GM19328 (cell line): ENCODE results near the gene SHROOM3.

ENCODE experiments used
- ATAC-seq: cut with Tn5 transposase; IDR thresholded peaks from one replicate; pipeline ENCODE4 v1.9.1; 2021; ENCODE audit warnings: mild to moderate bottlenecking, moderate library complexity; ENCODE audit not compliant: unreplicated experiment

SHROOM3 gene

DNA sequence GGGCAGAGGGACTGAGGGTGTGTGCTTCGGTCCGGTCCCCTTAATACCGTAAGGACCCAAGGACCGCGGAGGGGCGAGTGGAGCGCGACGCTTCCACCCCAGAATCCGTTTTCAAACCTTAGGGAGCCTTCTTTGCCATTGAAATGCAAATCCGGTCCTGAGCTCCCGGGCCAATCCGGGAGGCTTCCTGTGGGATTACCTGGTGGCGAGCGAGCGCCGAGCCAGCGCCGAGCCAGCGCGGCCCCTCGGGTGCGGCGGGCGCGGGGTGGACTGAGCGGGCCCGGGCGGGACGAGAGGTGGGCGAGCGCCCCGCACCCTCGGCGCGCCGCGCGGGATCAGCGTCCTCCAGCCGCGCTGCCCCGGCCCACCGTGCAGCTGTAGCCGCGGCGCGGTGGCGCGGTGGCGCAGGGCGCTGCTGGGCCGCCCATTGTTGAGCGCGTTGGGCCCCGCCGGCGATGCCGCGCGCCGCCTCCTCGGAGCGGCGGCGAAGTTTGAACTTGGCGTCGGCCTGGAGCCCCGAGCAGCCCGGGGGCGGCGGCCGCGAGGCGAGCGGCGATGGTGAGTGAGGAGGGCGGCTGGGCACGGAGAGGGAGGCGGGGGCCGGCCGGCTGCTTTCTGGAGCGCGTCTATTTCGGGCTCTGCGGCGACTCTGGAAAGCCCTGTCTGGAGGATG, 254.3 kb downstream of the SHROOM3 start:
- ATAC-seq: no peak

DNA sequence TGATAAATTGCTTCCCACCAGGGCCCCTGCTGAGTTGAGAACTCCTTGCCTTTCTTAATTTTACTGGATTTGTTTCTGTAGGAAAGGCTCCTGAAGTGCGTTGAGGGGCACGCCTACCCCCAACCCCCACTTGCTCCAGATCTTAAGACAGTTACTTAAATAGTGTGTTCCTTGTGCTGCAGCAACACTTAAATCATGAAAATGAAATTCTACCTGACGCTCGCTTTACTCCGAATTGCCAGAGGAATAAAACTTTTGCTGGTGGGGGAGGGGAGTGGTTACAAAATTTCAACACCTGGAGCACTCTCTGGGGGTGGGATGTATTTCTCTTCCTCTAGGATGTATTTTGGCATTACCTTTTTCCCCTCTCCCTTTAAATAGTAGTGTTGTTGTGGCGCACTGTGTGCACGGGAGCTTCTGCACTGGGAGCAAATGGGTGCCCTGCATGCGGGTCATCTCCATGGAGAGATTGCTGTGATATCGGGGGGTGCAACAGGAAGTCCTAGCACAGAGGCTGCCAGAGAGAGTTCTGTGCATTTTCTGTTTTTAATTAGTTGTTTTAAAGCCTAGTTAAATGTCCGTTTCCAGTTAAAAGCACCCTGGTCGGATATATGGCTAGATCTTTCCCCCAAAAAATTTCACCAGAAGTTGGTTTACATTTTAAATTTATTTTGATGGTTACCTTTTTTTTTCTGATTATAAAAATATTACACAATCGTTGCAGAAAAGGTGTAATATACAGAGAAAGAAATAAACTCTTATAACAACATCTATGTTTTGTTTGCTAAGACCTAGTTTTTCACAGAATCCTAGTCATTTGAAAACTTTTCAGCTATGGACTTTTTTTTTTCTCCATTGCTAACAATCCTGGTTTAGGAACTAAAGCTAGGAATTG, 255.2 kb downstream of the SHROOM3 start:
- no peak for ATAC-seq

DNA sequence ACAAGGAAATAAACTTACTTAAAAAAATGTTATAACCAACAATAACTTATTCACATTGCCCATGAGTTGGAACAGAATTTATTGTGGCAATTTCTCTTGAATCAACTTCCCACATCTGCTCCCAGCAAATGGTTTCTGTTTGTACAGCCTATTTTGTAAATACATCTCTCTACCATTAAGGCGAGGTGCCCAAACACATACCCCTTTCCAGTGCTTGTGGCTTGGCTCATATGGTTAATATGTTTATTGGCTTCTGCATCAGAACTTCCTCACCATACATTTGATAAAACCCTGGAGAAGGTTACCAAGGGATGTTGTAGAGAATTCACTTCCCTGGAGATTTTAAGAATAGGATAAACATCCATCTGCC, 255.9 kb downstream of the SHROOM3 start:
- no peak for ATAC-seq

DNA sequence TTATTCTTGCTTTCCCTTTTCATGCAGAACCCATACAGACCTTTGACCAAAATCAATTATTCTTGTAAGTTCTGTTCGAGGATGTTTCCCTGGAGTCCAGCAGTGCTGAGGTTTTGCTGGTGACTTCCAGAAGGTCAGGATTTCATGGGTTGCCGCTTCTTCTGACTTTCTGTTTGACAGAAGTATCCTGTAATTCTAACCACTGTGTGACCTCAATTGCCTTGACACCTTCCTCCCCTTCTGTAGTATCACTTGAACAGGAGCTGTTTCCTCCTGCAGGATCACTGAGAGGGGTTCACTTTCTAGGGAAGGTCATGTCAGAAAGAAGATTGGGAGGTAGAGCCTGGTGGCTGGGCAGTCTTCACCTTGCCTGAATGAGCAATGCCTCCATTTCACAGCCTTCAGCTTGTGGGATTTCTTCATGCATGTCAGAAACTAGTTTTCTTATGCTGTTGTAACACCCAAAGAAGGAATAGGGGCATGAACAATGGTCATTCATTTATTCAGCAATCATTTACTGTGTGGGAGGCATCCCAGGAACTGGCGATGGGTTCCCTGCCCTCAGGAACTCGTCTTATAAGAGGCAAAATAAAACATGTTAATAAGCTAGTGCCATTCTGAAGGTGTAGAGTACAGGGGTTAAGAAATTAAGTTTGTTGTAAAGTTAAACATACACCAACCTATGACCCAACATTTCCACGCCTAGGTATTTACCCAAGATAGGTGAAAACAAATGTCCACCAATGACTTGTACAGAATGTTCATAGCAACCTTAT, 257.0 kb downstream of the SHROOM3 start:
- ATAC-seq: no peak

DNA sequence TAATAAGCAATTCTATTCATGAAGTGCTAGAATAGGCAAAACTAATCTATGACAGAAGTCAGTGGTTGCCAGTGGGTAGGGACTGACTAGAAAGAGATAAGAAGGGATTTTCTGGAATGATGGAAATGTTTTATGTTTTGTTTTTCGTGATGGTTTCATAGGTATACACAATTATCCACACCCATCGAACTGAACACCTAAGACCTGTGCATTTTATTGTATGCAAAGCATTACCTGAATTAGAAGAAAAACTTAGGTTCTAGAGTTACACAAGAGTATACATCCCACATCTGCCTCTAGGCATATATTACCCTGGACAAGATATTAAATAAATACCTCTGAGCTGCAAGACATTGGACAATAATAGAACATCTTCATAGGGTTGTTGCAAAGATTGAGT, 257.7 kb downstream of the SHROOM3 start:
- ATAC-seq: no peak

DNA sequence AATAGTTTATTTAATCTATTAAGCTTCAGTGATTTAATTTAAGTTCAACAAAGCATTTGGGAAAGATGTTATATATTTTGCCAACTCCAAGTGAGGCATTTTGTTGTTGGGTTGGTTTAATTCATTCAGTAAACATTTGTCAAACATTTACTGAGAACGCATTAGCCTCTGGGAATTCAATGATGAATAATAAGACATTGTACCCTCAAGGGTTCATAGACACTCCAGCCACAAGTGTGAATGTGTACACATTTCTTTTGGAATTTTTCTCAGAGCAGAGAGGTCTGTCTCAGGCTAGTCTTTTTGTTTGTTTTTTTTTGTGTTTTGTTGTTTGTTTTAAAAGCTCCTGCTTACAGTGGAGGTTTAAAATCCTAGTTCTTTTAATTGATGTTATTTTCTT, 259.0 kb downstream of the SHROOM3 start:
- no peak for ATAC-seq

DNA sequence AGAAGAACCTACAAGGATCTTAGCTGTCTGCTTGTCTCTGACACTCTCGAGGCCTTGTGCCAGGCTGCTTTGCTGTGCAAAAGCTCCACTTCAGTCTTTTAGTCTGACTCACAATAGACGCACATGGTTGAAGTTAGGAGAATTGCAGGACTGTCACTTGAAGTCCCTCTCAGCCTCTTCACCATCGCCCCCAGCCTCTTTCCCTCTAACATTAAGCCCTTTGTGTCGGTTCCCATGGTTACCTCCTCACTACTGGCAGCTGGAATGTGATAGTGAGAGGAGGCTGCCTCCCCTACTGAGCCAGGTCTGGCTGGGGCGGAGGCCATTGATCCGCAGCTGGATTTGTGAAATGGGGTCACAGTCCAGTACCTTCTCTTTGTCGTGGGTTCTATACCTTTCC, 261.1 kb downstream of the SHROOM3 start:
- no peak for ATAC-seq

DNA sequence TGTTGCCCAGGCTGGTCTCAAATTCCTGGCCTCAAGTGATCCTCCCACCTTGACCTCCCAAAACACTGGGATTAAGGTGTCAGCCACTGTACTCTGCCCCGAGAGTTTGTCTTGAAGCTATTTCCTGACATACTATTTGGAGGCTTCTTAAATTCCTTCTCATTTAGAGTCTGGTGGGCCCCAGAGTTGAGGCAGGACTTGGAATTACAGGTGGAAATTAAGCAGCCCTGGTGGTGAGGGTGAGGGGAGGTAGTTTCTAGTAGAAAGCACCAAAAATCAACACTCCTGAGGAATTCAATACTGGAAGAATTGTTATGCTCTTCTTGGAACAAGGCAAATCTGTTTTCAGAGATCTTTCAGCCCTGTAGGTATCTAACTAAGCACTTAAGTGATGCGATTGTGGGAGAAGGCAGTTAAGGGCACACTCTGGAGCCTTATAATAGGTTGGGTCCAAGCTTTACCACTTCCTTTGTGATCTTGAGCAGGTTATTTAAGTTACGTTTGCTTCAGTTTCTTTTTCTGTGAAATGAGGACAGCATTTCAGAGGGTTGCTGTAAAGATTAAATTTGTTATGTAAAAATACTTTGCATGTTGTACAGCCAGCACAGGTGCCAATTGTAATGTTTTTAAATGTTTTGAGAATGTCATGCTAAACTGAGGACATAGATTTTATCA, 262.2 kb downstream of the SHROOM3 start:
- peak; percentile 89 for ATAC-seq

DNA sequence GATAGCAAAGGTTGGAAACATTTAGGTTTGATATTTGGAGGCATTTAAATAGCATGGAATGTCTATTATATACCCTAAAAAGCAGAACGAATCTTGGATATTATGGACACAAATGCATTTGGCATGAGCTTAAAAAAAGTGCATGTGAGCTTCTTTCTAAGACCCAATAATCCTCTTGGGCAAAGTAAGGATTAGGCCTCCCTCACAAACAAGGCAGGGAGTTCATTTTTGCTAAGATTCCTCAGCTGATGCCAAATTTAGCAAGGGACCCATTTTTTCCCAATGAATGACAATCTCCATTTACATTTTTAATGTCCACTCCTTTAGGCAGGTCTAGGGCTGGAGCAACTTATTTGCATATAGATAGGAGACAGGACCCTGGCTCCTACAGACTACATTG, 263.1 kb downstream of the SHROOM3 start:
- ATAC-seq: no peak

DNA sequence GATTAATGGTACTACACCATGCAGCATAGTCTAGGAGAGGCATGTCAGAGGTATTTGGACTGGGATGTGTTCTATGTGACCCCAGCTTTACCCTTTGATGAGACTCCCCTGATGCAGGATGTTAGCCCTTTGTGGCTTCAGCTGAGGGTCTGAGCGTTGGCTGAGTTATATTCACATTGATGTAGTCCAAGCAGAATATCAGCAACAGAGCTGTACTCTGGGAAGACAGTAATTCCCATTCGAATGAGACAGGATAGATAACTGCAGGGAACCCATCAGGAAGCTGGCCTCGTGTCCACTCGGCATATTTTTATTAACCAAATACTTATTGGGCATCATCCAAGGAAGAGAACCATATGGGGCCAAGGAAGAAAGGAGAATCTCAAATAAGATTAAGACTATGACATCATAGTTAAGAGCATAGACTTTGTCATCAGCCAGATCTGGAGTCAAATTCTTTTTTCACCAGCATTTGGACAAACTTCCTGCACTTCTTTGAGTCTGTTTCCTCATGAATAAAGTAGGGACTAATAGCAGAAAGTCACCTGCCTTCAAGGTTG, 264.8 kb downstream of the SHROOM3 start:
- no peak for ATAC-seq

DNA sequence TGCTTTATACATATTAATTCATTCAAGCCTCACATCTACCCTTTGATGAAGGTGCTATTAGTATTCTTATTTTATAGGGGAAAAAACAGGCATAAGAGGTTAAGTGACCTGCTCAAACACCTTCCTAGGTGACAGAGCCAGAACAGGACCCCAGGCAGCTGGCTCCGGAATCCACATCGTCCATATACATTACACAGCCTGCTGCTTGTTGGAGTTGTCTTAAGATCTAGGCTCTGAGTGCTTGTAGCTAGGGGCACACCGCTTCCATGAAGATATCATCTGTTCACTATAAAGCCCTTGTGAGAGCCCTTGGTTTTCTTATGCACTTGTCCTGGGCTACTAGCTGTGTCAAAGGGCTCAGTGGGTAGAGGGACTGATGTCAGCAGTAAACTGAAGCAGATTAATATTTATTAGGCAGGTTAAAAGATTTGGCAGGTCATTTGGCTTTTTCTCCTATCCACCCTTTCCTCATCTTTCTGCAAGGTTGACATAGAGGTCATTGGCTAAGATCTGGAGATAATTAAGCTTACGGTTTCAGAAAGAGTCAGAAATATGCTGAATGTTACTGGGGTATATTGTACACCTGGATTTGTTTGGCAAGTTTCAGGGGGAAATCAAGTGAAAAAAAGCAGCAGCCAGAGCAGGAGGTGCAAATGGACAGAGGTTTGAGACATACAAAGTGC, 267.6 kb downstream of the SHROOM3 start:
- no peak for ATAC-seq

DNA sequence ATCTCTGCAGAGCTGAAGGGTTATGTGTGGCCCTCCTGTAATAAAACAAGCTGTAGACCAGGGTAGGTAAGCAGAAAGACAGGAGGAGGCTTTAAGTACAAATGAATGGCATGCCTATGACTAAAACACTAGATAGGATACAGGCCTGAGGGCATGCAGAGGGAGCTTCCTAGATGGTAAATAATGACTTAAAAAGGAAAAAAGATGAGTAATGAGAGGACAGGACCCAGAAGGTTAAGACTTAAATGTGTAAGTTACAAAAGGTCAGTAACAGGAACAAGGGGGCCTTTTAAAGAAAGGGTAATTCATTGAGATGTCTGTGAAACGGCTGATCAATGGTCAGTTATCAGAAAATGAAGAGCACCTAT, 268.1 kb downstream of the SHROOM3 start:
- ATAC-seq: no peak

DNA sequence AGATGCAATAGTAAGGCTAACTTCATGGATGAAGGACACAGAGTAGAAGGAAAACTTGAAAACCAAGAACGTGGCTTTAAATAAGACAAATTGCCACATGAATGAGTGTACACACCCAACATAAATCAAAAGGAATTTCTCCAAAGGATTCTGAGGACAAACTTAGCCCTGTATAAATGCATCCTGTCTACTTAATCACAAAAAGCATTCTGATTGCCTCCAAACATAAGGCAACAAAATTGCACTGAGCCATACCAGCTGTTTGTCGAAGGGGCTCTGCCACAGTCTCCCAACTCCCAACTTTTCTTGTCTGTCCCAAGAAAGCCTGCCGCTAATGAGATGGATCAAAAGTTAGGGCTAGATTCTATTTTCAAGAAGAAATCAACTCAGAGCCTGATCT, 268.6 kb downstream of the SHROOM3 start:
- ATAC-seq: no peak

DNA sequence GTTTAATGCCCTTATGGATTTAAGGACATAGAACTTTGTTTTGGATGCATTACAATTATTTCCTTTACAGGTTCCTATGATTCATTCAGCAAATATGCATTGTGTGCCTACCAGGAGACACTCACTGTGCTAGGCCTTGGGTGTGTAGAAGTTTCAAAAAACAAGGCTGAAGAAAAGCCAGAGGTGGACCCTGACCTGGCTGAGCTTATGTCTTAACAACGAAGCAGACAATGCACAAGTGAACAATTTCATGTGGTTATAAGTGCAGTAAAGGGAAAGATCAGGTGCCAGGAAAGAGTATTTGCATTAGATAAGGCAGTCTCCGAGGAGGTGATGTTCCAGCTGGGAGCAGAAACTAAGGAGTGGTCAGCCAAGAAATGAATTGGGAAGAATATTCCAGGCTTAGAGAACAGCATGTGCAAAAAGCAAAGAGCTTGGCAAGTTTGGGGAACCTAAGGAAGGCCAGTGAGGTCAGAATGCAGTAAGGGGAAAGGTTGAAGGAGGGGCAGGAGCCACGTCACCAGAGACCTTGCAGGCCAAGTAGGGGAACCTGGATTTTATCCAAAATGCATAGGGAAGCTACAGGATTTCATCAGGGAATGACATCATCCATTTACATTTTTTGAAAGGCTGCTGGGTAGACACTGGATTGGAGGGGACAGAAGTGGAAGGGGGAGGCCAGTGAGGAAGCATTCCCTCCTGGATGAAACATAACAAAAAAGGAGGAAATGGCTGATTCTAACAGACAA, 269.3 kb downstream of the SHROOM3 start:
- no peak for ATAC-seq

DNA sequence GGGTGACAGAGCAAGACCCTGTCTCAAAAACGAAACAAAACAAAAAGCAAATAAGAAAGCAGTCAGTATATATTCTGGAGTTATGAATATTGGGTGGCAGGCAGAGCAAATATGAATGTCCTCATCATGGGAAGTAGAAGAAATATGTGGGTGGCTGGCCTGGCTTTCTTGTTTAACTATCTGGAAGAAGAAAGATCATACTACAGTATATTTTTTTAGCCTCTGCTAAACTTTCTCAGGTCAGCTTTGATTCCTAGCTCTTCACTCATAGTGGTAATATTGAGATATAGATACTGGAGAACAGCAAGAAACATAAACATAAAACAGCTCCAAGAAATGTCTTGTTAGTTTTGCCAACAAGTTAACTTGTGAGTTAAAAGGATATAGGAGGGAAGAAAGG, 270.4 kb downstream of the SHROOM3 start:
- no peak for ATAC-seq

DNA sequence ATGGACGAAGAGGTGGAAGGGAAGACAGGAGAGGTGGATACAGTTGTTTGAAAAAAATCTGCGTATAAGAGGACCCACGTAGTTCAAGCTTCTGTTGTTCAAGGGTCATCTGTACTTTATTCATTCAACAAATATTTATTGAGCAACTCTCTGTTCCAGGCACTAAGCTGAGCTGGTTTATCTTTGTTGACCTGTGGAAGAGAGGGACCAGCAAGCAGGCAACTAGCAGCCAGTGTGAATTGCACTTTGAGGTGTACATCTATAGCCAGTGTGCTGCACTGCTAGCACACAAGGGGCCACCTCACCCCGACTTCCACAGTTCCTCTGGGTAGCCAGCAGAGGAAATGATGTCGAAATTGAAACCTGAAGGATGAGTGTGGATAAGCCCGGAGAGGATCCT, 271.6 kb downstream of the SHROOM3 start:
- no peak for ATAC-seq

DNA sequence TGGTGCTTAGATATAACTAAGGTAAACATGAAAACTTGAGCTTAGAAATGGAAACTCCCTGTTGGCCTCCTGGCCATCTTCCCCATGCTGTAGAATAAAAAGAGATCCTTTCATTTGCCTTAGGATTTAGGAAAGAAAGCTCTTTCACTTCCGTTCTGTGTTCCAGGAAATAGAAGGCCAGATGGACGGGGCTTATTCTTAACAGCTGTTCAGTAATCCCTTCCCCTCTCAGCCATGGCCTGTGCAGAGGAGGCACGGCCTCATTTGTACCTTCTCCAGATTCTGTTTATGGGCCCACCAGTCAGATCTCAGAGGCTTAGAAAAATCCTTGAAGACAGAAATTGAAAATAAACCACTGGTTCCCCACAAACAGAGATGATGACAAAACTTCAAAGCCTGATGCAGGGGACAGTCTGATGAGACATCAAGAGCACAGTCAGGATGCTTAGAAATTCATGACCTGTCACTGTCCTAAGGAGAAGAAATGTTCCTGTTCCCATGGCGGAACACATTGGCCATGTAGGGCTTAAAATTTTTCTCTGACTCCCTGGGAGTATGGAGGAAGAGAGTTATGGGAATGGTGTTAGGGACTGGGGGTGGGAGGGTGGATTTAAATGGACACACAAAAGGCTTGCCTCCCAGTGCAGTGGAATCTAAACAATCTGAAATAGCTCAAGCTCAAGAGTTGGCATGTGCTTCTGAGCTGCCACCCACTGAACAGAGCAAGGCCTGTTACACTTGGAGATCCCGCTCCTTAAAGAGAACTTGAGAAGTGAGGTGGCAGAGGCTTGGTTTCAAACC, 274.1 kb downstream of the SHROOM3 start:
- ATAC-seq: no peak

DNA sequence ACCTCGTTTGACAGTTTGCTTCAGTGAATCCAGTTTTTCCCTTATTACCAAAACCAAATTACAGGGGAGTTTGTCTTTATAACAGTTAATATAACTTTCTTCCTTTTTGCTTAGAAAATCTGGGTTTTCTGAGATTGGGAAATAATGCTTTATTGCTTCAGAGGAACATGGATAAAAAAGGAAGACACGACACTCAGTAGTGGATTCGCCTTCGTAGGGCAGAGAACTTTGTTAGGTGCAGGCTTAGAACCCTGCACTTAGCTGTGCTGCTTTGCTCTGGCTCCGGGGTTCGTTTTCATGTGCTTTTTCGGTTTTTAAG, 274.7 kb downstream of the SHROOM3 start:
- no peak for ATAC-seq

DNA sequence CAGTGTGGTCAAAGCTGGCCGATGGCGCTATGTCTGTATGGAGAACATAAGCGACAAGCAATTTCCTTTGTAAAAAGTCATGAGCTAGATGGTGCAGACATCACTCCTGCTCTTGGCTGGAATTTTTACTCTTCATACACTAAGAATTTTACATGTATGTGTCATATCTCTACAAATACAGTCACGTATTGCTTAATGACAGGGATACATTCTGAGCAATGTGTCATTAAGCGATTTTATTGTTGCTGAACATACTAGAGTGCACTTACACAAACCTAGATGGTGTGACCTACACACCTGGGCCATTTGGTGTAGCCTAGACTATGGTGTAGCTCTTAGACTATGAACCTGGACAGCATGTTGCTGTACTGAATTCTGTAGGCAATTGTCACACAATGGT, 277.5 kb downstream of the SHROOM3 start:
- ATAC-seq: no peak
